Thyroid gland (tissue), 4 donors: ENCODE measurements around the gene C6orf132. TPM values are rescaled to one million over a fixed set of nuclear protein-coding genes. Genes with fewer than 3 reads are reported as not detected.

Source experiments
- DNase-seq, 2 donors: peaks; one replicate each; pipeline ENCODE4 v3.0.0-alpha.2; 2019
- H3K27ac ChIP-seq, 3 donors: fragments of 200-600 bp; sonication (generic); 1 replicate in 2 of 3; 2 replicates in 1 of 3; pipeline ENCODE4 v1.5.1; 2016 to 2019; ENCODE audit warnings: mild to moderate bottlenecking in 1 of 3, moderate library complexity in 1 of 3
- H3K27me3 ChIP-seq: fragments of 200-600 bp; sonication (generic); one replicate; pipeline ENCODE4 v1.5.1; 2019
- H3K36me3 ChIP-seq, 2 donors: fragments of 200-600 bp; sonication (generic); one replicate each; pipeline ENCODE4 v1.5.1; 2016 to 2019
- H3K4me1 ChIP-seq, 2 donors: fragments of 200-600 bp; sonication (generic); one replicate each; pipeline ENCODE4 v1.5.1; 2017 to 2019
- H3K4me3 ChIP-seq, 3 donors: fragments of 200-600 bp; sonication (generic); replicated peaks in 1 of 3; 1 replicate in 2 of 3; 2 replicates in 1 of 3; pipeline ENCODE4 v1.5.1; 2016; ENCODE audit warnings: mild to moderate bottlenecking in 1 of 3
- H3K9me3 ChIP-seq: fragments of 200-600 bp; sonication (generic); one replicate; pipeline ENCODE4 v1.5.1; 2017
- CTCF ChIP-seq, 6 experiments: fragments of 200-600 bp in 3 of 6; fragments of 450-650 bp in 3 of 6; sonication (generic) in 3 of 6; IDR thresholded peaks; one replicate each; pipeline ENCODE4 v1.5.1; 2016 to 2019; ENCODE audit warnings: antibody characterized with exemption in 6 of 6, mild to moderate bottlenecking in 2 of 6, inconsistent platforms in 1 of 6, moderate library complexity in 1 of 6
- POLR2A ChIP-seq, 2 donors: fragments of 450-650 bp; IDR thresholded peaks; one replicate each; pipeline ENCODE4 v1.6.1; 2017; ENCODE audit warnings: antibody characterized with exemption in 2 of 2, mild to moderate bottlenecking in 2 of 2, moderate library complexity in 1 of 2
- WGBS, 2 donors: methylation state at CpG; one replicate each; pipeline ENCODE4 v1.1.5; 2017; 5-methylcytosine and 5-hydroxymethylcytosine counted together
- intact Hi-C: fragments of 100-400 bp; cut with DNase I; formaldehyde crosslinking; loops from one replicate; pipeline ENCODE4 v1.15.1; 2023
- total RNA-seq, 4 donors: library from RNA; depleted of rRNA; stranded (reverse); fragments of >200 nt; gene quantifications; one replicate each; pipeline ENCODE4 v1.2.3, GENCODE V29; 2016

Gene C6orf132
- total RNA-seq, 4 donors from 2014 or later = 14.8 to 34.3 (median 30.6) TPM

DNA sequence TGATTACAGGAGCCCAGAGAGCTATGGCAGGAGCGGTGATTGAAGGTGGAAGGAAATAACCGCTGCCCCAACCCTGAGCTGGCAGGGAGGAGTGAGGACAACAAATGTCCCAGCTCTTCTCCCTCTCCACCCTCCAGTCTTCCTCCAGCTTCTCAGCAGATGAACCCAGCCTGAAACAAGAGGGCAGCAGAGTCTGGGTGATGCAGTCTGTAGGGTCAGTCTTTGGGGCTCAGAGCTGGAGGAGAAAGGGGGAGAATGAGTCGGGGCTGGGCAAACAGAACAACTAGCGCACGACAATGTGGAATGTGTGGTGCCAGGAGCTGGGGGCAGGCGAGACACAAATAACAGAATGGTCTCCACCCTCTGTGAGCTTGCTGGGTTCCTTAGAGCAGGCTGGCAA, 26.2 kb upstream of the C6orf132 start:
- Histone ChIP-seq H3K4me3 (no peak overlapping the region), H3K9me3 (no peaks in the 10 kb centered on the region), H3K27me3 (no peaks in the 10 kb centered on the region), H3K4me1 (peaks cover 4 to 22% of the 10 kb centered on the region in 2 donors), H3K36me3 (no peaks in the 10 kb centered on the region), H3K27ac (no peak overlapping the region)
- intact Hi-C loops = loop anchor here (5.0 to 10.0 kb wide), 2 partner anchors 44 to 64 kb away; no protein-coding TSS in a partner anchor
- WGBS, 2 donors = 81 to 92% methylated on average over 6 of the region's 6 CpGs
- DNase-seq = no peak
- TF ChIP-seq POLR2A (IDR thresholded peaks at IDR 0.05) (no peak), CTCF (IDR thresholded peaks at IDR 0.05) (no peak)

DNA sequence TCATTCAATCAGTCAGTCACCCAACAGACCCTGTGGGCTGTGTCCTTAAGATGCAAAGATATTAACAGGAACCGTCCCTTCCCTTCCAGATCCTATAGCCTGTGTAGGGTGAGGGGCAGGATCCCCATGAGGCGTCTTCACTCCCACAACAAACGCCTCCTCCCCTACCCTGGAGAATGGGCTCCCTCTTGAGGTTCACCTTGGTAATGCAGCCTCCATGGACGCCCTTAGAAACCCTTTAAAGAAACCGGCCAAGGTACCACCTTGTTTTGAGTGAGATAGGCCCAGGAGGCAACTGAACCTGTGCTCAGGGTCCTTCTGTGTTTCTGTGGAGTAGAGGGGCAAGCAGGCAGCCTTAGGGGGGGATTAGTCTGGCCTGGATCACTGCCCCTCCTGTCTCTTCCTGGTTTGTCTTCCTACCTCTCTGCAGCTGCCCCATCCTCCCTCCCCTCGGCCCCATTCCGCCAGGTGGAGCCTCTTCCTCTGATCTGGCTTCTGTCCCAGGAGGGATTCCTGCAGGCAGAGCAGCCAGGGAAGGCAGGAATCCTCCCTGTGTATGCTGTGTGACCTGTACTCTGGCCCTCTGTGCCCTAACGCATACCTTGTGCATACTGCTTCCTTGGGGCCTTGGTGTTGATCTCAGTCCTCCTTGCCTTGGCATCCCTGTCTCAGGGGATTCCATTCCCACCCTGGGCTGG, 24.2 kb upstream of the C6orf132 start:
- Histone ChIP-seq H3K27ac (peak overlapping the region; percentile 63 to 70 (median 68)), H3K4me3 (no peak overlapping the region), H3K36me3 (no peaks in the 10 kb centered on the region), H3K27me3 (no peaks in the 10 kb centered on the region), H3K9me3 (no peaks in the 10 kb centered on the region), H3K4me1 (peaks cover 10 to 36% of the 10 kb centered on the region in 2 donors)
- TF ChIP-seq POLR2A (IDR thresholded peaks at IDR 0.05) (no peak), CTCF (IDR thresholded peaks at IDR 0.05) (peak; percentile 91 to 98 (median 94))
- intact Hi-C loops = loop anchor here (5.0 to 10.0 kb wide), 2 partner anchors 46 to 62 kb away; no protein-coding TSS in a partner anchor
- DNase-seq = peak; percentile 76 to 78
- WGBS, 2 donors = 0 to 9% methylated on average over 5 to 8 of the region's 8 CpGs

DNA sequence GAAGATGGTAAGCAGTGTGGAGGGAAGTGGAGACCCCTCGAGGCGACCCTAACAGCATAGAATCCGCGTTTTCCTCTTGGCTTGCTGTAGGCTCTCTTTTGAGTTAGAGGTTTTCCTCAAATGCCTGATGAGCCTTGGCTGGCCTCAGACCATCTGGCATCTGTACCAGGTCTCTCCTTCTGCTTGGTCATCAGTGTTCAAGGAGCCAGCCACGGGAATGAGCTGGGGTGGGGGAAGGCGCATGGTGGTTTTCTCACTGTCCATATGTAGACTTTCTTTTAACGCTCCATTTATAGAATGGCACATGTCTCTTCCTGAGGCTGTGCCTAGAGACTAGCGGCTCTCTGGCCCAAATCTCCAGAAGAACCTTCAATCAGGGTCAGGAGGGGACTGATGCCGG, 22.6 kb upstream of the C6orf132 start:
- no peaks in the 10 kb centered on the region for H3K9me3 ChIP-seq
- intact Hi-C loops = loop anchor here (5.0 to 10.0 kb wide), 2 partner anchors 47 to 60 kb away; no protein-coding TSS in a partner anchor
- H3K36me3 ChIP-seq = no peaks in the 10 kb centered on the region
- no peak for TF ChIP-seq CTCF (IDR thresholded peaks at IDR 0.05)
- no peak for TF ChIP-seq POLR2A (IDR thresholded peaks at IDR 0.05)
- H3K27ac ChIP-seq = peak overlapping the region in 1 of 3 donors; percentile 3
- H3K27me3 ChIP-seq = no peaks in the 10 kb centered on the region
- WGBS, 2 donors = 65 to 68% methylated on average over 9 of the region's 9 CpGs
- peaks cover 10 to 36% of the 10 kb centered on the region in 2 donors for H3K4me1 ChIP-seq
- no peak overlapping the region for H3K4me3 ChIP-seq
- peak; percentile 38 to 61 for DNase-seq

DNA sequence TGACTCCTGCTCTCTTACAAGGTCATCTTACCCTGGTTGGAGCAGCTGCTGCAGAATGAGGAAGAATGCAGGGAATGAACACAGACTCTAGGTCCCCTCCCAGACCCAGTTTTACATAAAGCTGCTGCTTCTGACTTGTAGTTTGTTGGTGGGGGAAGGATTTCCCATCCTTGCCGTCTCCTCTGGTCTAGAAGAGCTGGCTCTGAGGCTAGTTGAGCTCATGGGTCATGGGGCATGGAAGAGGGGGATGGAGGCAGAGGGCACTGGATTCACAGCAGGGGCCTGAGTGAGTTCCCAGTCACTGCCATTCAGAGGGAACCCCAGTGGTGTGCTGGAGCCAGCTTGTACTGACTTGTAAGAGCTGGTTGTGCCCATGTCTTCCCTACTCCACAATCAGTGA, 21.6 kb upstream of the C6orf132 start:
- WGBS, 2 donors = 38% methylated on average over 1 of the region's 1 CpG
- no peaks in the 10 kb centered on the region for H3K9me3 ChIP-seq
- H3K27me3 ChIP-seq = no peaks in the 10 kb centered on the region
- DNase-seq = peak; percentile 34 to 66
- H3K4me3 ChIP-seq = no peak overlapping the region
- TF ChIP-seq POLR2A (IDR thresholded peaks at IDR 0.05) = no peak
- TF ChIP-seq CTCF (IDR thresholded peaks at IDR 0.05) = no peak
- intact Hi-C loops = loop anchor here (5.0 to 10.0 kb wide), 2 partner anchors 59 to 87 kb away; no protein-coding TSS in a partner anchor
- peak overlapping the region in 1 of 3 donors; percentile 36 for H3K27ac ChIP-seq
- peaks cover 10 to 36% of the 10 kb centered on the region in 2 donors for H3K4me1 ChIP-seq
- no peaks in the 10 kb centered on the region for H3K36me3 ChIP-seq

GRCh38 chr6:42162812-42163211, 20.4 kb upstream of the C6orf132 start:
- 62 to 75% methylated on average over 13 of the region's 13 CpGs for WGBS, 2 donors
- no peak for TF ChIP-seq POLR2A (IDR thresholded peaks at IDR 0.05)
- TF ChIP-seq CTCF (IDR thresholded peaks at IDR 0.05) = no peak
- no peaks in the 10 kb centered on the region for H3K9me3 ChIP-seq

More at GRCh38 chr6:42162812-42163211, 20.4 kb upstream of the C6orf132 start:
- no peak overlapping the region for H3K4me3 ChIP-seq
- H3K27me3 ChIP-seq = no peaks in the 10 kb centered on the region
- peak; percentile 50 to 56 for DNase-seq
- H3K27ac ChIP-seq = peak overlapping the region; percentile 41 to 66 (median 48)
- H3K4me1 ChIP-seq = peaks cover 10 to 40% of the 10 kb centered on the region in 2 donors
- intact Hi-C loops = loop anchor here (5.0 to 10.0 kb wide), 2 partner anchors 58 to 86 kb away; no protein-coding TSS in a partner anchor
- no peaks in the 10 kb centered on the region for H3K36me3 ChIP-seq
